Mucosa of gallbladder (tissue), 1 donor: Measurements from ENCODE around the gene CLSTN1. TPM values are rescaled to one million over a fixed set of nuclear protein-coding genes. Genes with fewer than 3 reads are reported as not detected.
"Not testable (repeated sequence)": the region's sequence is repeated elsewhere in the genome, so short reads cannot be mapped to it uniquely, and the experiment has no call there.

Experiments
- DNase-seq: peaks from one replicate; pipeline ENCODE4 v3.0.0-alpha.2; 2020; ENCODE audit warnings: low spot score
- total RNA-seq: library from RNA; stranded (reverse); gene quantifications from one replicate; pipeline ENCODE4 v1.2.1, GENCODE V29; 2021
- donor health status: DM: no; HTN: no; CAD: no.

CLSTN1 gene
- total RNA-seq, 1 donor from 2014 or later: 287 TPM

- not testable (repeated sequence) for DNase-seq
Observed at GRCh38 chr1:9762446-9762845, 61.3 kb downstream of the CLSTN1 start.

- no peak for DNase-seq
Observed at GRCh38 chr1:9761855-9762254, 61.9 kb downstream of the CLSTN1 start.

GRCh38 chr1:9760824-9761223 lies 62.9 kb downstream of the CLSTN1 start:
- no peak for DNase-seq

- DNase-seq: no peak
Observed at GRCh38 chr1:9759939-9760338, 63.8 kb downstream of the CLSTN1 start.

- no peak for DNase-seq
Observed at GRCh38 chr1:9758559-9759121, 65.1 kb downstream of the CLSTN1 start.

GRCh38 chr1:9755441-9755995 lies 68.2 kb downstream of the CLSTN1 start:
- DNase-seq: no peak

- no peak for DNase-seq
Observed at GRCh38 chr1:9753121-9753531, 70.6 kb downstream of the CLSTN1 start.

- DNase-seq: no peak
Observed at GRCh38 chr1:9751971-9752370, 71.8 kb downstream of the CLSTN1 start.

GRCh38 chr1:9749361-9749760 lies 74.4 kb downstream of the CLSTN1 start:
- no peak for DNase-seq

GRCh38 chr1:9748391-9748790 lies 75.4 kb downstream of the CLSTN1 start:
- DNase-seq: not testable (repeated sequence)

GRCh38 chr1:9746651-9747050 lies 77.1 kb downstream of the CLSTN1 start:
- no peak for DNase-seq

GRCh38 chr1:9746211-9746610 lies 77.6 kb downstream of the CLSTN1 start:
- no peak for DNase-seq

- DNase-seq: no peak
Observed at GRCh38 chr1:9744106-9744799, 79.5 kb downstream of the CLSTN1 start.

- no peak for DNase-seq
Observed at GRCh38 chr1:9737671-9738070, 86.1 kb downstream of the CLSTN1 start.

- peak; percentile 46 for DNase-seq
Observed at GRCh38 chr1:9737057-9737456, 86.7 kb downstream of the CLSTN1 start.

- DNase-seq: no peak
Observed at GRCh38 chr1:9736241-9736640, 87.5 kb downstream of the CLSTN1 start.

GRCh38 chr1:9735800-9736199 lies 88.0 kb downstream of the CLSTN1 start:
- DNase-seq: no peak

GRCh38 chr1:9733160-9733789 lies 90.5 kb downstream of the CLSTN1 start:
- no peak for DNase-seq

GRCh38 chr1:9732123-9732971 lies 91.4 kb downstream of the CLSTN1 start:
- no peak for DNase-seq

- DNase-seq: no peak
Observed at GRCh38 chr1:9731561-9731960, 92.2 kb downstream of the CLSTN1 start.

GRCh38 chr1:9731051-9731537 lies 92.7 kb downstream of the CLSTN1 start:
- no peak for DNase-seq
